ENCODE measurements around the gene DCAF11. TPM values are rescaled to one million over a fixed set of nuclear protein-coding genes. Genes with fewer than 3 reads are reported as not detected.
A peak's percentile ranks its signal among the peaks of the same experiment; 100 is the strongest.

The DCAF11 gene
- total RNA-seq (ENCODE audit: low replicate concordance), result 65.0 and 78.3 TPM in 2 replicates
- long read RNA-seq, full-length matches to known transcripts, result 40 of 105 reads
- long read RNA-seq, partial matches to known transcripts, result 47 of 105 reads
- long read RNA-seq, other reads (novel, unspliced or antisense), result 18 of 105 reads

DNA sequence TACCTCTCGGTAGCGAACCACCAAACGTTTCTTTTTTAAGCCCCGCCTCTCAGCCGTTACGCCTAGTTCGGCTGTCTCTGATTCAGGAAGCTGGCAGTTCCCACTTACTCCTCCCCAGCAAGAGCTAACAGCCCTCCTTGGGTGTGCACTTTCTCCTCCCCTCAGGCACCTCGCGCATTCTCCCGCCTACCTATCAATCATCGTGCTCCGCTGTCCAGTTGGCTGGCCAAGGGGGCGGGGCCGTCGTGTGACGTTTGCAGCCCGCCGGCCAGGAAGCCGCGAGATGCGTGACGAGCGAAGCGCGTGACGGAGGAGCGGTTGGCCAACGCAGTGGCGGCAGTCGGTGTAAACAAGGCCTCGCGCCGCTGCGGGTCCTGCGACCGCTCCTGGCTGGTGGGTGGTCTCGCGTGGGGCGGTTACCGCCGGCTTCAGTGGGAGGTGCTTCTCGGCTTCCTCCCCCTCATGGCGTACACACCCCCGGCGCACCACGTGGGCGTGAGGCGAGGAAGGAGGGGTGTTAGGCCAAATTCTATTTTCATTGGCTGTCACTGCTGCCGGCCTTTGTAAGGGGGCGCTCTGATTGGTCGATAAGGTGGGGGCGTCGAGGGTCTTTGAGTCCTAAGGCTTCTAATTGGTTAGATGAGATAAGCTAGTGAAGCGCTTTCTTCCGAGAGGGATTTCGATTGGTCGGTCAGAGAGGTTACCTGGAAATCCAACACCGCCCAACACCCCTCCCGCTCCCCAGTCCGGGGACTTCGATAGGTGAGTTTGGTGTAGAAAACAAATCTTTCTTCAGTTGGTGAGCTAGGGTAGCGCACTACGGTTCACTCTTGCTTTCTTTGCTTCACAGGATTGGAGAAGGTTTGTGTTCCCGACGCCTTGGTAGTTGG lies at the start of gene DCAF11, which contains the start of gene NRL:
TSS of gene DCAF11 (plus strand) at position 246 of the 890 bp plus-strand sequence. CDS start 818 bp downstream, outside the sequence.
TSS of gene NRL (minus strand) at position 418 of the 890 bp plus-strand sequence. CDS start 32,101 bp downstream, outside the sequence.
- peaks cover 18% of the 10 kb centered on the region for H3K4me1 Mint-ChIP-seq (ENCODE audit: unreplicated experiment)
- DNase-seq (ENCODE audit: extremely low spot score, unreplicated experiment), result peak; percentile 99
- TF ChIP-seq, protein P1, sequence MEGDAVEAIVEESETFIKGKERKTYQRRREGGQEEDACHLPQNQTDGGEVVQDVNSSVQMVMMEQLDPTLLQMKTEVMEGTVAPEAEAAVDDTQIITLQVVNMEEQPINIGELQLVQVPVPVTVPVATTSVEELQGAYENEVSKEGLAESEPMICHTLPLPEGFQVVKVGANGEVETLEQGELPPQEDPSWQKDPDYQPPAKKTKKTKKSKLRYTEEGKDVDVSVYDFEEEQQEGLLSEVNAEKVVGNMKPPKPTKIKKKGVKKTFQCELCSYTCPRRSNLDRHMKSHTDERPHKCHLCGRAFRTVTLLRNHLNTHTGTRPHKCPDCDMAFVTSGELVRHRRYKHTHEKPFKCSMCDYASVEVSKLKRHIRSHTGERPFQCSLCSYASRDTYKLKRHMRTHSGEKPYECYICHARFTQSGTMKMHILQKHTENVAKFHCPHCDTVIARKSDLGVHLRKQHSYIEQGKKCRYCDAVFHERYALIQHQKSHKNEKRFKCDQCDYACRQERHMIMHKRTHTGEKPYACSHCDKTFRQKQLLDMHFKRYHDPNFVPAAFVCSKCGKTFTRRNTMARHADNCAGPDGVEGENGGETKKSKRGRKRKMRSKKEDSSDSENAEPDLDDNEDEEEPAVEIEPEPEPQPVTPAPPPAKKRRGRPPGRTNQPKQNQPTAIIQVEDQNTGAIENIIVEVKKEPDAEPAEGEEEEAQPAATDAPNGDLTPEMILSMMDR (conservative IDR thresholded peaks at IDR 0.05), result no peak
- H3K27ac Mint-ChIP-seq, result peak within 1 kb of the TSS; percentile 99
- H3K27me3 Mint-ChIP-seq, result no peaks in the 10 kb centered on the region
- H3K36me3 Mint-ChIP-seq, result peaks cover 22% of the 10 kb centered on the region
- no peaks in the 10 kb centered on the region for H3K9me3 Mint-ChIP-seq
- H3K4me3 Mint-ChIP-seq, result peak within 1 kb of the TSS; percentile 99

GRCh38 chr14:24064856-24065255 lies 49.7 kb upstream of the DCAF11 start:
- Mint-ChIP-seq H3K9me3 (no peaks in the 10 kb centered on the region), H3K36me3 (no peaks in the 10 kb centered on the region), H3K4me1 (ENCODE audit: unreplicated experiment) (no peaks in the 10 kb centered on the region), H3K27ac (no peak overlapping the region), H3K4me3 (no peak overlapping the region), H3K27me3 (peaks cover 4% of the 10 kb centered on the region)
- TF ChIP-seq, protein P1 (conservative IDR thresholded peaks at IDR 0.05), result no peak
- DNase-seq (ENCODE audit: extremely low spot score, unreplicated experiment), result no peak

DNA sequence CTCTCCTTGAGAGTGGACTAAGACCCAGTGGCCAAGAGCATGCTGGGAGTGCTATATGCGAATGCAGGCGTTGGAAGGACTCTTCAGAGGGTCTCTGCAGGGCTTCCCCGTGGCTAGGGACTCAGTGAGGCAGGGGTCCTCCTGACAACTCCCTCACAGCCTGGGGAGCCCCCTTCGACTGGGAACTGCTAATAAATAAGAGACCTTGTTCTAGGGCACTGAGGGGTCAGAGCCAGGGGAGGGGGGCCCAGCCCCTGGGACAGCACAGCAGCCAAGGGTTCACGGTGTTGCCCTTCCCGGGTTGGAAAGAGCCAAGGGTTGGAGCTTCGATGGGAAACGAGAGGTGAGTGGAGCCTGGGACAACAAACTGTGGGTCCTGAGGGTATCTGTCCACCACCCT lies 49.2 kb upstream of the DCAF11 start:
- no peaks in the 10 kb centered on the region for H3K9me3 Mint-ChIP-seq
- TF ChIP-seq, protein P1 (conservative IDR thresholded peaks at IDR 0.05), result no peak
- DNase-seq (ENCODE audit: extremely low spot score, unreplicated experiment), result no peak
- H3K36me3 Mint-ChIP-seq, result no peaks in the 10 kb centered on the region
- no peak overlapping the region for H3K4me3 Mint-ChIP-seq
- no peaks in the 10 kb centered on the region for H3K4me1 Mint-ChIP-seq (ENCODE audit: unreplicated experiment)
- no peak overlapping the region for H3K27ac Mint-ChIP-seq
- peaks cover 9% of the 10 kb centered on the region for H3K27me3 Mint-ChIP-seq

DNA sequence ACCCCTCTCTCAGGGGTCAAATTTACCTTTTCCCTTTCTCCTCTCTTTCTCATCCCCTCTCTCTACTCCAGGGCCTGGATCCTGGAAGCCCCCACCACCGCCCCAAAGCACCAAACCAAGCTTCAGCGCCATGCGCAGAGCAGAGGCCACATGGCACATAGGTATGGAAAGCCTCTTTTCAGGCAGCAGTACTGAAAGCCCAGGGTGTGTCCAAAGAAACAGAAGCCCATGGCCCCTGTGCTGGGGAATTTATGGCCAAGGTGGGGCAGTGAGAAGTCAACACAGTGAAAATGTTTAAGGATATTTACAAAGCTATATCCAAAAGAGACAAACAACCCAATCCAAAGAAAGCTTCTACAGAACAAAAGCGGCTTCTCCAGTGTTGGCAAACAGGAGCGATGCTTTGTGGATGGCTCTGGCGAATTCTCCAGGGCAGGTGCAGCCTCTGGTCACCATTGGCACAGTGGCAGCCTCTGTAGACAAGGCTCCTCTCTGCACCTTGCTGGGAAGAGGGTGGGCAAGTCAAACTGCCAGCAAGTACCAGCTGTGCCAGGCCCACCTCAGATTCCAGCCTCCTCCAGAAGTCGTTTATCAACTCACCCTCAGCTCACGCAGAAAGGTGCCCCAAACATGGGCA lies 48.0 kb upstream of the DCAF11 start:
- no peak overlapping the region for H3K27ac Mint-ChIP-seq
- no peak overlapping the region for H3K4me3 Mint-ChIP-seq
- H3K4me1 Mint-ChIP-seq (ENCODE audit: unreplicated experiment), result no peaks in the 10 kb centered on the region
- no peak for DNase-seq (ENCODE audit: extremely low spot score, unreplicated experiment)
- H3K9me3 Mint-ChIP-seq, result no peaks in the 10 kb centered on the region
- H3K27me3 Mint-ChIP-seq, result peaks cover 17% of the 10 kb centered on the region
- no peaks in the 10 kb centered on the region for H3K36me3 Mint-ChIP-seq
- TF ChIP-seq, protein P1 (conservative IDR thresholded peaks at IDR 0.05), result no peak

DNA sequence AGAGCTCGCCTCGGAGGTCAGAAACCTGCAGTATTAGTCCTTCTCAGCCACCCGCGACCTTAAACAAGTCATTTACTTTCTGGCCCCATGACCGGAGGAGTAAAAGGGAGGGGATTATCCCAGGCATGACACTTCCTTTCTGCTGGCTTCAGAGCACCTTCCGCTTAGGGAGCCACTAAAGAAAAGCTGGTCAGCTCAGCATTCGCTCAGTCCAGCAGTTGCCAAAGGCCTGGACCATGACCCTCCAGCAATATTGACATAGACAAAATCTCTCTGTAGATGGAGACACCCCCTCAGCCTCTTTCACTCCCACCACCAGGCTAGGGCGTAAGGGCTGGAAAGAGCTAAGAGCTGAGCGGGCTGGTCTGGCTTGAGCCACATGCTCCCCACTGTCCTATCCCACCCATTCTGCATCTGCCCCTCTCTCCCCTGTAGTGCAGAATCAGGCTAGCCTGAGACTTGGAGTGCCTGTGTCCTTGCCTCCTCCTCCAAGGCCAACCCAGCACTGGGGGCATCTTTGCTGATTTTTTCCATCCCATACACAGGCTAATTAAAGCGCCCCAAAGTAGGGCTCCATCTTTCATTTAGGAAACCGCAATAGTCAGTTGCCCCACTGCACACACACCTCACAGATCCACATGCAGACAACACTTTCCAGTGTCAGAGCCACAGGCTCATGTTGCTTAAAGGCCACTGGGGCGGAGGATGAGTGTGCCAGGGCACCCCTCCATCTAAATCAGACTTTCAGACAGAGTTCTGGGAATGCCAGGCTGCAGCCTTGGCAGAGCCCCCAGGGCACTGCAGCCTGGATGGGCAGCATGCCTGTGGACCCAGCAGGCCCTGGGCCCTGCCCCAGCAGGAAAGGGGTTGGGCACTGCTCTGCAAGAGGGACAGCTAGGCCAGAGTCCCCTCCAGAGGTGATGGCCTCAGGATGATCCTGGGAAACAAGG lies 47.2 kb upstream of the DCAF11 start:
- H3K4me1 Mint-ChIP-seq (ENCODE audit: unreplicated experiment), result no peaks in the 10 kb centered on the region
- H3K36me3 Mint-ChIP-seq, result no peaks in the 10 kb centered on the region
- DNase-seq (ENCODE audit: extremely low spot score, unreplicated experiment), result no peak
- H3K9me3 Mint-ChIP-seq, result no peaks in the 10 kb centered on the region
- H3K27me3 Mint-ChIP-seq, result peaks cover 17% of the 10 kb centered on the region
- no peak overlapping the region for H3K4me3 Mint-ChIP-seq
- peak overlapping the region; percentile 18 for H3K27ac Mint-ChIP-seq
- TF ChIP-seq, protein P1 (conservative IDR thresholded peaks at IDR 0.05), result no peak
